Endothelial cell of umbilical vein (primary cell): ENCODE data around the gene ST6GALNAC3. TPM values are rescaled to one million over a fixed set of nuclear protein-coding genes. Genes with fewer than 3 reads are reported as not detected.

ENCODE experiments used
- BruUV-seq: library from RNA; stranded (reverse); fragments of 400-500 nt; replicated peaks from 2 replicates; lab custom pipeline; 2021; lab: Mats Ljungman, UMichigan
- CTCF ChIA-PET: fragments of 300-600, 350-600 bp; sonication (Branson Sonifier 250); formaldehyde crosslinking; loops from one replicate; lab custom pipeline; 2021; ENCODE audit warnings: antibody characterized with exemption, inconsistent platforms; lab: Charles Lee
- POLR2A ChIA-PET: fragments of 300-600, 350-600 bp; sonication (Branson Sonifier 250); formaldehyde crosslinking; loops from one replicate; lab custom pipeline; 2021; ENCODE audit warnings: antibody characterized with exemption, inconsistent platforms; lab: Charles Lee
- DNase-seq: peaks from one replicate; pipeline ENCODE4 v3.0.0-alpha.2; 2011; ENCODE audit warnings: low read depth, low spot score
- FAIRE-seq: peaks from 2 replicates; lab custom pipeline; 2011; peaks lifted over from hg19 to GRCh38; lab: Jason Lieb, UNC
- H2AFZ ChIP-seq: 2 replicates; pipeline ENCODE4 v1.6.0; 2012; ENCODE audit warnings: low read depth, low read length, control low read depth, inconsistent platforms
- H3K27ac ChIP-seq: 2 replicates; pipeline ENCODE4 v1.5.1; 2011; ENCODE audit warnings: low read depth, mild to moderate bottlenecking, control low read depth, low read length, moderate library complexity; ENCODE audit not compliant: insufficient read depth
- H3K27me3 ChIP-seq, 2 experiments: 2 replicates each; pipeline versions ENCODE4 v1.6.0 to v1.6.1; 2011; ENCODE audit warnings: low read length in 2 of 2, mixed read lengths in 1 of 2; ENCODE audit not compliant: control insufficient read depth in 2 of 2, insufficient read depth in 2 of 2
- H3K36me3 ChIP-seq, 2 experiments: 2 replicates in 1 of 2; 3 replicates in 1 of 2; pipeline ENCODE4 v1.5.1; 2011; ENCODE audit warnings: low read length in 2 of 2, mild to moderate bottlenecking in 1 of 2, moderate library complexity in 1 of 2; ENCODE audit not compliant: control insufficient read depth in 2 of 2, insufficient read depth in 2 of 2; ENCODE audit errors: extremely low read depth in 1 of 2
- H3K4me1 ChIP-seq: 3 replicates; pipeline ENCODE4 v1.5.1; 2011; ENCODE audit warnings: mild to moderate bottlenecking, low read length; ENCODE audit not compliant: control insufficient read depth, insufficient read depth; ENCODE audit errors: extremely low read depth
- H3K4me2 ChIP-seq: 2 replicates; pipeline ENCODE4 v1.6.1; 2011; ENCODE audit warnings: low read length, control low read depth, mixed read lengths; ENCODE audit not compliant: insufficient read depth
- H3K4me3 ChIP-seq, 3 experiments: fragments of 200-600 bp in 1 of 3; sonication (generic), shearing (Covaris generic) in 1 of 3; replicated peaks in 1 of 3; 2 replicates each; pipeline ENCODE4 v1.5.1; 2011 to 2016; ENCODE audit warnings: control low read depth in 3 of 3, low read length in 3 of 3, mild to moderate bottlenecking in 2 of 3, inconsistent platforms in 1 of 3, low read depth in 1 of 3, moderate library complexity in 1 of 3; ENCODE audit not compliant: insufficient read depth in 1 of 3
- H3K79me2 ChIP-seq: 2 replicates; pipeline ENCODE4 v1.6.0; 2012; ENCODE audit warnings: low read length, inconsistent platforms; ENCODE audit not compliant: control insufficient read depth, insufficient read depth
- H3K9ac ChIP-seq: replicated peaks from 2 replicates; pipeline ENCODE3; 2011; ENCODE audit warnings: low read length, control low read depth; ENCODE audit not compliant: insufficient read depth; ENCODE audit errors: extremely low read depth
- H3K9me1 ChIP-seq: replicated peaks from 3 replicates; pipeline ENCODE4 v1.6.0; 2011; ENCODE audit warnings: mild to moderate bottlenecking, low read length; ENCODE audit not compliant: control insufficient read depth, insufficient read depth; ENCODE audit errors: extremely low read depth
- H3K9me3 ChIP-seq: replicated peaks from 2 replicates; pipeline ENCODE4 v1.5.1; 2012; ENCODE audit warnings: low read length, inconsistent platforms; ENCODE audit not compliant: control insufficient read depth, insufficient read depth
- H4K20me1 ChIP-seq: replicated peaks from 2 replicates; pipeline ENCODE3; 2011; ENCODE audit warnings: mild to moderate bottlenecking, low read length; ENCODE audit not compliant: control insufficient read depth, insufficient read depth; ENCODE audit errors: extremely low read depth
- EZH2 ChIP-seq: IDR thresholded peaks from 2 replicates; pipeline ENCODE4 v1.6.1; 2012; ENCODE audit warnings: borderline replicate concordance, low read depth, mild to moderate bottlenecking, moderate library complexity, low read length, inconsistent platforms; ENCODE audit not compliant: severe bottlenecking
- FOS ChIP-seq: IDR thresholded peaks from 2 replicates; pipeline ENCODE4 v1.6.1; 2011; ENCODE audit warnings: mild to moderate bottlenecking, low read length, moderate library complexity, borderline replicate concordance; ENCODE audit not compliant: insufficient read depth
- GATA2 ChIP-seq: IDR thresholded peaks from 2 replicates; pipeline ENCODE4 v1.7.0; 2011; ENCODE audit warnings: low read depth, mild to moderate bottlenecking, moderate library complexity, mixed read lengths, low read length; ENCODE audit not compliant: insufficient read length, insufficient read depth
- JUN ChIP-seq: IDR thresholded peaks from 2 replicates; pipeline ENCODE4 v1.6.1; 2011; ENCODE audit warnings: borderline replicate concordance, low read depth; ENCODE audit not compliant: insufficient read length, insufficient read depth
- MYC ChIP-seq: IDR thresholded peaks from one replicate; pipeline ENCODE4 v1.6.1; 2011; ENCODE audit warnings: mild to moderate bottlenecking, low read depth, low read length
- POLR2A ChIP-seq: IDR thresholded peaks from 2 replicates; pipeline ENCODE4 v1.6.1; 2012; ENCODE audit warnings: low read depth, mild to moderate bottlenecking, control low read depth, low read length
- POLR2AphosphoS5 ChIP-seq: IDR thresholded peaks from 2 replicates; pipeline ENCODE4 v1.6.1; 2012; ENCODE audit warnings: low read depth, mild to moderate bottlenecking, control low read depth, low read length, moderate library complexity; ENCODE audit not compliant: insufficient read depth
- dilution Hi-C: fragments of 300-500 bp; cut with MboI; formaldehyde crosslinking; loops from one replicate; pipeline ENCODE4 v1.15.0; 2019; ENCODE audit warnings: low sequenced_read_pairs; ENCODE audit not compliant: extremely low pct_ligation_motif_present
- intact Hi-C: fragments of 100-400 bp; cut with micrococcal nuclease; formaldehyde crosslinking; loops from one replicate; pipeline ENCODE4 v1.10.0; 2022
- polyA plus RNA-seq, 4 experiments: library from polyadenylated mRNA; depleted of rRNA in 3 of 4; stranded (reverse) in 3 of 4; unstranded in 1 of 4; fragments of >200 nt; gene quantifications; 2 replicates each; pipeline versions ENCODE4 v1.2.1 to v1.2.3, GENCODE V29; 2011 to 2012; ENCODE audit warnings: missing spikeins in 1 of 4
- total RNA-seq: library from RNA; stranded (reverse); gene quantifications from 2 replicates; pipeline ENCODE4 v1.2.3, GENCODE V29; 2021
- TF ChIP-seq, protein P1 (sequence below), 2 donors: IDR thresholded peaks; 1 replicate in 1 of 2; 2 replicates in 1 of 2; pipeline ENCODE4 v1.5.1; 2011; ENCODE audit warnings: low read length in 2 of 2, mild to moderate bottlenecking in 2 of 2, moderate library complexity in 2 of 2, control low read depth in 1 of 2, inconsistent platforms in 1 of 2, low read depth in 1 of 2; ENCODE audit not compliant: insufficient read depth in 1 of 2; ENCODE audit errors: extremely low read depth in 1 of 2
- TF ChIP-seq, protein P2 (sequence below): IDR thresholded peaks from 2 replicates; pipeline ENCODE4 v1.6.1; 2011; ENCODE audit not compliant: insufficient read depth, insufficient read length

Gene ST6GALNAC3
- total and polyA plus RNA-seq, 2 donors (not counting 3 experiments of a cell fraction or from before 2014, with no cell fraction given), result 7.6 to 48.3 TPM

DNA sequence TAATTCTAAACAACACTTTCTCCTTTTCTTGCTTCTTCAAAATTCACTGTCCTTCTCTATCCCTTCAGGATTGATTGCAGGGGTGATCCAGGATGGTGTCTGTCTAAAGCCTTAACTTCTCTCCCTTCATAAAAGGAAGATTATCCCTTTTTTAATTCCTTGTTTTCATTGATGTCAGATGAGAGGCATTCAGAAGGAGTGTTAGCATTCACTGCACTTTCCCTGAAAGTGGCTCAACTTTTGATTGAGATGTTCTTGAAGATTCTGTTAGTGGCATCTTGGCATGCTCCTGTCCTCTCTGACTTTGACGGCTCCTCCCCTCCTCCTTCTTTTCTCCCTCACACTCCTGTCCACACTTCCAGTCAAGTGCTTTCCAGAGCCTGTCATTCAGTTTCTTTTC lies 71.6 kb downstream of the ST6GALNAC3 start:
- dilution Hi-C loops (no loop called here), intact Hi-C loops (no loop called here)
- H3K9ac ChIP-seq, result no peak overlapping the region
- no peak overlapping the region for H3K4me3 ChIP-seq
- DNase-seq (no peak), FAIRE-seq (no peak)
- CTCF ChIA-PET, result interaction anchor here (3.2 kb wide), 1 partner anchor 8 kb away, joined by 22 read pairs; no protein-coding TSS in a partner anchor
- H3K9me1 ChIP-seq, result no peaks in the 10 kb centered on the region
- no peak overlapping the region for H3K27ac ChIP-seq
- no peaks in the 10 kb centered on the region for H3K4me1 ChIP-seq
- no peaks in the 10 kb centered on the region for H3K36me3 ChIP-seq
- H4K20me1 ChIP-seq, result no peaks in the 10 kb centered on the region
- H2AFZ ChIP-seq, result no peak overlapping the region
- H3K4me2 ChIP-seq, result no peak overlapping the region
- H3K27me3 ChIP-seq, result no peaks in the 10 kb centered on the region
- no peaks in the 10 kb centered on the region for H3K79me2 ChIP-seq
- no peaks in the 10 kb centered on the region for H3K9me3 ChIP-seq
- BruUV-seq, result no TSS peak
- no peak for TF ChIP-seq FOS
- TF ChIP-seq POLR2A, result no peak
- TF ChIP-seq, protein P1, sequence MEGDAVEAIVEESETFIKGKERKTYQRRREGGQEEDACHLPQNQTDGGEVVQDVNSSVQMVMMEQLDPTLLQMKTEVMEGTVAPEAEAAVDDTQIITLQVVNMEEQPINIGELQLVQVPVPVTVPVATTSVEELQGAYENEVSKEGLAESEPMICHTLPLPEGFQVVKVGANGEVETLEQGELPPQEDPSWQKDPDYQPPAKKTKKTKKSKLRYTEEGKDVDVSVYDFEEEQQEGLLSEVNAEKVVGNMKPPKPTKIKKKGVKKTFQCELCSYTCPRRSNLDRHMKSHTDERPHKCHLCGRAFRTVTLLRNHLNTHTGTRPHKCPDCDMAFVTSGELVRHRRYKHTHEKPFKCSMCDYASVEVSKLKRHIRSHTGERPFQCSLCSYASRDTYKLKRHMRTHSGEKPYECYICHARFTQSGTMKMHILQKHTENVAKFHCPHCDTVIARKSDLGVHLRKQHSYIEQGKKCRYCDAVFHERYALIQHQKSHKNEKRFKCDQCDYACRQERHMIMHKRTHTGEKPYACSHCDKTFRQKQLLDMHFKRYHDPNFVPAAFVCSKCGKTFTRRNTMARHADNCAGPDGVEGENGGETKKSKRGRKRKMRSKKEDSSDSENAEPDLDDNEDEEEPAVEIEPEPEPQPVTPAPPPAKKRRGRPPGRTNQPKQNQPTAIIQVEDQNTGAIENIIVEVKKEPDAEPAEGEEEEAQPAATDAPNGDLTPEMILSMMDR (IDR thresholded peaks at IDR 0.05; ENCODE audit: extremely low read depth in 1 of 2, insufficient read depth in 1 of 2, low read depth in 1 of 2, low read length in 2 of 2), result no peak
- TF ChIP-seq EZH2, result no peak
- TF ChIP-seq, protein P2, sequence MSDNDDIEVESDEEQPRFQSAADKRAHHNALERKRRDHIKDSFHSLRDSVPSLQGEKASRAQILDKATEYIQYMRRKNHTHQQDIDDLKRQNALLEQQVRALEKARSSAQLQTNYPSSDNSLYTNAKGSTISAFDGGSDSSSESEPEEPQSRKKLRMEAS, result no peak
- no peak for TF ChIP-seq GATA2
- TF ChIP-seq POLR2AphosphoS5, result no peak
- TF ChIP-seq JUN, result no peak
- TF ChIP-seq MYC, result no peak
- POLR2A ChIA-PET, result no interaction called here
